Loucy (cell line): ENCODE measurements around the gene WHRN.

Experiments
- CTCF ChIP-seq: fragments of 200-600 bp; sonication (generic); conservative IDR thresholded peaks from 2 replicates; pipeline ENCODE4 v1.5.1; 2014; ENCODE audit warnings: mild to moderate bottlenecking, antibody characterized with exemption, low read length
- EZH2phosphoT487 ChIP-seq: fragments of 200-600 bp; IDR thresholded peaks from 2 replicates; pipeline ENCODE4 v1.6.1; 2018; ENCODE audit warnings: antibody characterized with exemption, mild to moderate bottlenecking, moderate library complexity, borderline replicate concordance

GRCh38 chr9:114465906-114466900 is 39.1 kb downstream of the WHRN start:
- TF ChIP-seq CTCF (no peak), EZH2phosphoT487 (no peak)
